Brain microvascular endothelial cell (primary cell): Measurements from ENCODE around the gene ZNF385D.

Experiments used
- DNase-seq: peaks from one replicate; pipeline ENCODE4 v3.0.0-alpha.2; 2020
- H3K27ac ChIP-seq: fragments of 250-450 bp; sonication (Bioruptor Pico); 2 replicates; pipeline ENCODE4 v1.5.1; 2020; ENCODE audit warnings: mild to moderate bottlenecking, moderate library complexity
- H3K27me3 ChIP-seq: fragments of 250-450 bp; sonication (Bioruptor Pico); replicated peaks from 2 replicates; pipeline ENCODE4 v1.5.1; 2020; ENCODE audit warnings: mild to moderate bottlenecking
- H3K36me3 ChIP-seq: fragments of 250-450 bp; sonication (Bioruptor Pico); replicated peaks from 2 replicates; pipeline ENCODE4 v1.5.1; 2020; ENCODE audit warnings: mild to moderate bottlenecking
- H3K4me3 ChIP-seq: 2 replicates; pipeline ENCODE4 v1.5.1; 2011; ENCODE audit warnings: low read depth, mild to moderate bottlenecking, control low read depth, low read length, moderate library complexity
- CTCF ChIP-seq: IDR thresholded peaks from 2 replicates; pipeline ENCODE4 v1.5.1; 2011; ENCODE audit warnings: low read depth, mild to moderate bottlenecking, moderate library complexity, low read length, control low read depth, inconsistent platforms; ENCODE audit errors: missing control alignments
- in situ Hi-C: cut with HindIII; loops from 2 replicates; pipeline ENCODE4 v1.10.0; 2017; ENCODE audit warnings: low sequenced_read_pairs, low pct_ligation_motif_present

Gene ZNF385D

DNA sequence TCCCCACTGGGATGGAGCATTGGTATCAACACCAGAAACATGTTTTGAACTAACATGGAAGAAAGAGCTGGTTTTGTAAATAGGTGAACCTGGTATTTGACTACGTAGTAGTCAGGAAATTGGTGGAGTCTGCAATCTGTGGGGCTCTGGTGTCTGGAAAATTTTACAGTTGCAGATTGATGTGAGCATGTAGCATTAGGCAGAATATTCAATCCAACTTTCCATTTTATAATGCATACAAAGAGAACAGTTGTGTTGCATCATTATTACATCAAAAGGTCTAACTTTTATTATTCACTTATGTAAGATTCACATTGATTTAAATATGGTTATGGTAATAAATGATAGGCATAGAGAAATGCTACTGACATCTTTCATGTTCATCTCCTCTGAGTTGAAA, 340.0 kb downstream of the ZNF385D start:
- Histone ChIP-seq H3K27ac (no peak overlapping the region), H3K4me3 (no peak overlapping the region), H3K36me3 (no peaks in the 10 kb centered on the region), H3K27me3 (no peaks in the 10 kb centered on the region)
- TF ChIP-seq CTCF = no peak
- DNase-seq = no peak
- in situ Hi-C loops = no loop called here

- no peaks in the 10 kb centered on the region for H3K36me3 ChIP-seq
- no peak overlapping the region for H3K27ac ChIP-seq
- DNase-seq = no peak
- no peak overlapping the region for H3K4me3 ChIP-seq
- H3K27me3 ChIP-seq = no peaks in the 10 kb centered on the region
- no peak for TF ChIP-seq CTCF
- in situ Hi-C loops = no loop called here
These were observed 341.6 kb downstream of the ZNF385D start for GRCh38 chr3:21409401-21409800.

GRCh38 chr3:21407743-21408142, 343.3 kb downstream of the ZNF385D start:
- no peak for TF ChIP-seq CTCF
- H3K27me3 ChIP-seq = no peaks in the 10 kb centered on the region
- in situ Hi-C loops = no loop called here
- no peak overlapping the region for H3K27ac ChIP-seq
- no peak overlapping the region for H3K4me3 ChIP-seq
- DNase-seq = no peak
- no peaks in the 10 kb centered on the region for H3K36me3 ChIP-seq

GRCh38 chr3:21405671-21406667, 345.0 kb downstream of the ZNF385D start:
- in situ Hi-C loops = no loop called here
- H3K36me3 ChIP-seq = no peaks in the 10 kb centered on the region
- H3K4me3 ChIP-seq = no peak overlapping the region
- H3K27ac ChIP-seq = no peak overlapping the region
- no peak for TF ChIP-seq CTCF
- no peaks in the 10 kb centered on the region for H3K27me3 ChIP-seq
- DNase-seq = no peak

- in situ Hi-C loops = no loop called here
- H3K4me3 ChIP-seq = no peak overlapping the region
- no peaks in the 10 kb centered on the region for H3K36me3 ChIP-seq
- H3K27me3 ChIP-seq = no peaks in the 10 kb centered on the region
- no peak for DNase-seq
- H3K27ac ChIP-seq = no peak overlapping the region
- no peak for TF ChIP-seq CTCF
These were observed 352.5 kb downstream of the ZNF385D start for GRCh38 chr3:21398461-21398860.
